RWPE2 (cell line): ENCODE data around the gene ZFC3H1.

Experiments used
- ATAC-seq: fragments of 200-7000 bp; cut with Tn5 transposase; 3 replicates; pipeline ENCODE4 v1.9.1; 2021; ENCODE audit warnings: low read depth
- DNase-seq: peaks from one replicate; pipeline ENCODE4 v3.0.0-alpha.2; 2020; ENCODE audit warnings: low spot score
- H3K27ac ChIP-seq: fragments of 450-650 bp; 2 replicates; pipeline ENCODE4 v1.5.1; 2017; ENCODE audit warnings: mild to moderate bottlenecking; ENCODE audit not compliant: poor library complexity, severe bottlenecking
- H3K27me3 ChIP-seq: fragments of 250-450 bp; sonication (Bioruptor Pico); 2 replicates; pipeline ENCODE4 v1.5.1; 2021; ENCODE audit warnings: mild to moderate bottlenecking, moderate library complexity; ENCODE audit not compliant: insufficient read depth, poor library complexity, severe bottlenecking
- H3K36me3 ChIP-seq: fragments of 250-450 bp; sonication (Bioruptor Pico); 2 replicates; pipeline ENCODE4 v1.5.1; 2020; ENCODE audit warnings: low read depth, mild to moderate bottlenecking, moderate library complexity
- H3K4me1 ChIP-seq: fragments of 250-450 bp; sonication (Bioruptor Pico); 2 replicates; pipeline ENCODE4 v1.5.1; 2021; ENCODE audit warnings: mild to moderate bottlenecking, moderate library complexity; ENCODE audit not compliant: insufficient read depth, poor library complexity, severe bottlenecking
- H3K4me3 ChIP-seq: fragments of 250-450 bp; sonication (Bioruptor Pico); 2 replicates; pipeline ENCODE4 v1.5.1; 2021; ENCODE audit warnings: mild to moderate bottlenecking, moderate library complexity; ENCODE audit not compliant: severe bottlenecking
- H3K9me3 ChIP-seq: fragments of 250-450 bp; sonication (Bioruptor Pico); 2 replicates; pipeline ENCODE4 v1.5.1; 2021; ENCODE audit warnings: mild to moderate bottlenecking, moderate library complexity; ENCODE audit not compliant: severe bottlenecking
- CTCF ChIP-seq: fragments of 450-650 bp; IDR thresholded peaks from one replicate; pipeline ENCODE4 v1.5.1; 2017; ENCODE audit warnings: mild to moderate bottlenecking, moderate library complexity; ENCODE audit not compliant: poor library complexity, severe bottlenecking

The ZFC3H1 gene

DNA sequence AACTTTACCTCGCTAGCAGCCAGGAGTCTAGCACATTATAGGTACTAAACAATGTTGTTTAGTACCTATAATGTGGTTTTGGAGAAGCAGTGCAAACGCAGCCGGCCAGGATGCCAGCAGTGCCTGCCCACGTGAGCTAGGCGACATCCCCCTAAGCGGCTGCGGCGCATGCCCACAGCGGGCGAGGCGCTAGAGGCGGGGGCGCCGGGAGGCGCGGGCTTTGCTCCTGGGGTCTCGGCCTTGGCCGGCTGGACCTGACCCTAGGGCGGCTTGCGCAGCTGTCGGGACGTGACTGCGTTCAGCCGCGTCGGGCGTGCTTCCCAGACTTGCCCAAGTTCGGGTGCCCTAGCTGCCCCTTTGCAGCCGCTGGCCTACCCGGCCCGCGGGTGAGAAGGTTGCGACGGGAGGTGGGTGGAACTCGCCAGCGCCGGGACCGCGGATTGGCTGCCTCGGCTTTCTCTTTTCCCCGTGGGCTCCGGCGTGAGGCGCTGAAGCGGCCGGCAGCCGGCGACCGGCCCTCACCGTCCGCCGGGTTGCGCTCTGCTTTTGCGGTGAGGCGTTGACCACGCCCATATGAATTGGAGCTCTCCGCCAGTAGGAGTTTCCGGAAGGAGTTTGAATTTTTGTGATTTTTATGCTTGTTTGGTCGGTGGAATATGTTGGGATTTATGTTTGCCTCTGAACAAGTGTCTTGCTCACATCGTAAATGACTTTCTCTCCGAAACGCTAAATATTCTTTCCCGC is 22.4 kb upstream of the ZFC3H1 start, which contains the start of gene TMEM19:
Gene TMEM19, plus strand, starts transcription at position 169 of the 744 bp plus-strand sequence. CDS start 599 bp downstream, outside the sequence.
- peak within 1 kb of the TSS; percentile 59 for H3K27ac ChIP-seq
- peak; percentile 83 for DNase-seq
- ATAC-seq, result peak; percentile 95

GRCh38 chr12:71685312-71685906 is 21.8 kb upstream of the ZFC3H1 start:
- ATAC-seq, result no peak
- Histone ChIP-seq H3K27ac (peak overlapping the region; percentile 59), H3K4me1 (peaks cover 16% of the 10 kb centered on the region)

More for the DNA sequence above, 22.4 kb upstream of the ZFC3H1 start, which contains the start of gene TMEM19:
- TF ChIP-seq CTCF, result peak; percentile 74
- peak within 1 kb of the TSS; percentile 54 for H3K4me3 ChIP-seq
- no peaks in the 10 kb centered on the region for H3K36me3 ChIP-seq
- H3K27me3 ChIP-seq, result no peaks in the 10 kb centered on the region
- H3K4me1 ChIP-seq, result peaks cover 16% of the 10 kb centered on the region
- no peaks in the 10 kb centered on the region for H3K9me3 ChIP-seq

DNA sequence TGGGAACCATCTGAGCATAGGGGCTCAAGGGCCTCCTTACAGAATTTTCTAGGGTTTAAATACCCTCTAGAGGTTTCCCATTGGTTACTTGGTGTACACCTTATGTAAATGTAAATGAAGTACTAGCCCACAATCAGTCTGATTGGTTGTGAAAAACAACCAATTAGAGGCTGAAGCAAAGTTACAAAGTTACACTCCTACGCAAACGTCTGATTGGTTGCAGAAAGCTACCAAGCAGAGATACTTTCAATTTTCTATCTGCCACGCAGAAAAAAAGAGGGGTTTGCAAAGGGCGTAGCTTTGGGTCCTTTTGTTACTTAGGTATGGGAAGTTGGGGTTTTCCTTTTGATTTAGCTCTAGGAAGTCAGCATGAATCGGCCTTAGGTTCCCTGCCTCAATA is 20.4 kb upstream of the ZFC3H1 start:
- no peak for ATAC-seq

More at GRCh38 chr12:71685312-71685906, 21.8 kb upstream of the ZFC3H1 start:
- Histone ChIP-seq H3K36me3 (no peaks in the 10 kb centered on the region), H3K27me3 (no peaks in the 10 kb centered on the region), H3K9me3 (no peaks in the 10 kb centered on the region), H3K4me3 (peak overlapping the region; percentile 54)
- no peak for DNase-seq
- no peak for TF ChIP-seq CTCF

DNA sequence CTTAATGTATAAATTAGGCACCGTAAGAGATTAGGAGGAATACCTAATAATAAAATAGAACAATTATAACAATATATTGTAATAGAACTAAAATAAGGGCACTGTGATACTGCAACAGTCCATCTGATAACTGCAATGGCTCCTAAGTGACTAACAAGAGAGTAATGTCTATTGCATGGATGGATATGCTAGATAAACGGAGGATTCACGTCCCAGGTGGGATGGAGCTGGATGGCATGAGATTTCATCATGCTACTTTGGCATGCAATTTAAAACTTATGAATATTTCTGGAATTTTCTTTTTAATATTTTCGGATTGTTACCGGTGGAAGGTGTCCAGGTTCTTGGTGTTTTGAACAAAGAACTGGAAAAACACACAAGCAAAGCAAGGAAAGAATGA is 20.0 kb upstream of the ZFC3H1 start:
- no peak for TF ChIP-seq CTCF
- peaks cover 16% of the 10 kb centered on the region for H3K4me1 ChIP-seq
- H3K36me3 ChIP-seq, result no peaks in the 10 kb centered on the region

More for the DNA sequence above, 20.4 kb upstream of the ZFC3H1 start:
- Histone ChIP-seq H3K36me3 (no peaks in the 10 kb centered on the region), H3K4me1 (peaks cover 16% of the 10 kb centered on the region), H3K9me3 (no peaks in the 10 kb centered on the region), H3K4me3 (no peak overlapping the region), H3K27ac (no peak overlapping the region), H3K27me3 (no peaks in the 10 kb centered on the region)
- DNase-seq, result no peak
- no peak for TF ChIP-seq CTCF

GRCh38 chr12:71682466-71682865 is 18.8 kb upstream of the ZFC3H1 start:
- Histone ChIP-seq H3K9me3 (no peaks in the 10 kb centered on the region), H3K27me3 (no peaks in the 10 kb centered on the region), H3K4me3 (no peak overlapping the region), H3K36me3 (no peaks in the 10 kb centered on the region), H3K4me1 (peaks cover 14% of the 10 kb centered on the region), H3K27ac (no peak overlapping the region)
- ATAC-seq (no peak), DNase-seq (no peak)
- TF ChIP-seq CTCF, result no peak

More for the DNA sequence above, 20.0 kb upstream of the ZFC3H1 start:
- Histone ChIP-seq H3K4me3 (no peak overlapping the region), H3K27me3 (no peaks in the 10 kb centered on the region), H3K9me3 (no peaks in the 10 kb centered on the region), H3K27ac (no peak overlapping the region)
- no peak for DNase-seq
- no peak for ATAC-seq
